ENCODE results near the gene MCTP1.

- no peak for TF ChIP-seq EZH2 (IDR thresholded peaks at IDR 0.05; ENCODE audit: borderline replicate concordance, low read depth, low read length, poor library complexity, severe bottlenecking)
- TF ChIP-seq CTCF (conservative IDR thresholded peaks at IDR 0.05; ENCODE audit: low read depth, low read length): peak; percentile 75
These were observed 23.3 kb downstream of the MCTP1 start for GRCh38 chr5:95261437-95262175.
